GM12891 (cell line): ENCODE data around the gene TARP.

Experiments
- PAX5 ChIP-seq: IDR thresholded peaks from 2 replicates; pipeline ENCODE4 v1.6.1; 2011; ENCODE audit warnings: low read length, moderate library complexity, mild to moderate bottlenecking; ENCODE audit not compliant: insufficient read depth, severe bottlenecking
- POLR2AphosphoS5 ChIP-seq: IDR thresholded peaks from 2 replicates; pipeline ENCODE4 v1.6.1; 2011; ENCODE audit warnings: low read depth, low read length, control low read depth
- TAF1 ChIP-seq: IDR thresholded peaks from 2 replicates; pipeline ENCODE4 v1.6.1; 2011; ENCODE audit warnings: low read depth, low read length, control low read depth

- no peak for TF ChIP-seq POLR2AphosphoS5
- no peak for TF ChIP-seq TAF1
- no peak for TF ChIP-seq PAX5
Observed at GRCh38 chr7:38315410-38315809, 42.0 kb upstream of the TARP start.
